HL-60 (cell line): Measurements from ENCODE around the gene IL1B.

ENCODE experiments used
- CTCF ChIP-seq: IDR thresholded peaks from one replicate; pipeline ENCODE4 v1.5.1; 2011; ENCODE audit warnings: low read length, control low read depth, inconsistent platforms; ENCODE audit not compliant: insufficient read depth
- GABPA ChIP-seq: IDR thresholded peaks from 2 replicates; pipeline ENCODE4 v1.6.1; 2012; ENCODE audit warnings: low read depth
- POLR2AphosphoS5 ChIP-seq: IDR thresholded peaks from 2 replicates; pipeline ENCODE4 v1.6.1; 2012; ENCODE audit warnings: low read depth
- SPI1 ChIP-seq: IDR thresholded peaks from 2 replicates; pipeline ENCODE4 v1.6.1; 2012; ENCODE audit warnings: low read depth, mild to moderate bottlenecking, borderline replicate concordance

GRCh38 chr2:112784199-112785189, 52.1 kb downstream of the IL1B start, which contains the start of gene IL1A:
- no peak for TF ChIP-seq POLR2AphosphoS5
- no peak for TF ChIP-seq CTCF
- TF ChIP-seq GABPA, result no peak
- peak; percentile 82 for TF ChIP-seq SPI1
